ENCODE measurements around the gene ADGRE2.

DNA sequence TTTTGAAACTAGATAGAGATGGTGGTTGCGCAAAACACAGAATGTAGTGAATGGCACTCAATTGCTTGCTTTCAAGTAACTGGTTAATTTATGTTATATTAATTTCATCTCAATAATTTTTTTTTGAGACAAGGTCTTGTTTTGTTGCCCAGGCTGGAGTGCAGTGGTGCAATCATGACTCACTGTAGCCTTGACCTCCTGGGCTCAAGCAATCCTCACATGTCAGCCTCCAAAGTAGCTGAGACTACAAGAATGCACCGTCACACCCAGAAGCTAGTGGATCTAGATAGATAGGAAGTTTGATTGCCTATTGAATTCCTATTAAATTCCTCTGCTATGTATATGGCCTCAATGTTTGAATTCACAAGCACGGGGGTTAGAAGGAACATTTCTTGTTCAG is 26.4 kb upstream of the ADGRE2 start:
- TF ChIP-seq, protein P1, sequence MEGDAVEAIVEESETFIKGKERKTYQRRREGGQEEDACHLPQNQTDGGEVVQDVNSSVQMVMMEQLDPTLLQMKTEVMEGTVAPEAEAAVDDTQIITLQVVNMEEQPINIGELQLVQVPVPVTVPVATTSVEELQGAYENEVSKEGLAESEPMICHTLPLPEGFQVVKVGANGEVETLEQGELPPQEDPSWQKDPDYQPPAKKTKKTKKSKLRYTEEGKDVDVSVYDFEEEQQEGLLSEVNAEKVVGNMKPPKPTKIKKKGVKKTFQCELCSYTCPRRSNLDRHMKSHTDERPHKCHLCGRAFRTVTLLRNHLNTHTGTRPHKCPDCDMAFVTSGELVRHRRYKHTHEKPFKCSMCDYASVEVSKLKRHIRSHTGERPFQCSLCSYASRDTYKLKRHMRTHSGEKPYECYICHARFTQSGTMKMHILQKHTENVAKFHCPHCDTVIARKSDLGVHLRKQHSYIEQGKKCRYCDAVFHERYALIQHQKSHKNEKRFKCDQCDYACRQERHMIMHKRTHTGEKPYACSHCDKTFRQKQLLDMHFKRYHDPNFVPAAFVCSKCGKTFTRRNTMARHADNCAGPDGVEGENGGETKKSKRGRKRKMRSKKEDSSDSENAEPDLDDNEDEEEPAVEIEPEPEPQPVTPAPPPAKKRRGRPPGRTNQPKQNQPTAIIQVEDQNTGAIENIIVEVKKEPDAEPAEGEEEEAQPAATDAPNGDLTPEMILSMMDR (IDR thresholded peaks at IDR 0.05; ENCODE audit: borderline replicate concordance, extremely low read depth, low read length, poor library complexity, severe bottlenecking) = no peak
- TF ChIP-seq EZH2 (IDR thresholded peaks at IDR 0.05; ENCODE audit: borderline replicate concordance, low read depth, low read length, severe bottlenecking) = no peak
